Measurements from ENCODE around the gene CARMIL1.

DNA sequence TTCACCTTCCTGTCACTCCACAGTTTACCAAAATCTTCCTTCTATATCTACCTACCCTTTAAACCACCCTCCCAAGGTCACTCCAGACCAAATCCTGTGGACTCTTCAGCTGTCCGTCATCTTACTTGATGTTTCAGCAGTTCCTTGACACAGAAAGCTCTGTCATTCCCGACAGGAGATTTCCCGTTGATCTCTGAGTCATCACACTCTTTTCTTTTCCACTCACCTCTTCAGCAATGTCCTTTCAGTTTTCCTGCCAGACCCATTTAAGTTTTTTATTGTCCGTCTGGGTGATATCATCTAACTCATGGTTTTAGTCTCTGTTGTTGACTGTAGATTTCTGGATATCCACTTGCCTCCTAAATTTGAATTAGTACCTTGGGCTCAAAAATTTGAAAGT, 302.9 kb downstream of the CARMIL1 start:
- no peak for TF ChIP-seq POLR2A (IDR thresholded peaks at IDR 0.05; ENCODE audit: low read length)
- TF ChIP-seq GATA1 (IDR thresholded peaks at IDR 0.05; ENCODE audit: low read depth, low read length), result no peak
